Epithelial cell of alveolus of lung (primary cell): ENCODE data around the gene PIGN. TPM values are rescaled to one million over a fixed set of nuclear protein-coding genes. Genes with fewer than 3 reads are reported as not detected.

ENCODE experiments used
- total RNA-seq: library from RNA; depleted of rRNA; stranded (reverse); fragments of >200 nt; gene quantifications from 2 replicates; pipeline ENCODE4 v1.2.1, GENCODE V29; 2015

Gene PIGN
- total RNA-seq = 14.2 and 22.5 TPM in 2 replicates

GRCh38 chr18:62186774-62187542 lies at the start of gene PIGN, which contains the start of gene RELCH:
TSS of gene PIGN (minus strand) at chr18:62187056. CDS start at chr18:62161353, 25,703 bp downstream.
TSS of gene RELCH (plus strand) at chr18:62187255. CDS start at chr18:62187506, 251 bp downstream.

Other genes starting within 250 kb of the PIGN start
- 10.9 and 13.6 TPM in 2 replicates for gene RELCH, start 199 bp upstream of the PIGN start, total RNA-seq
- under 0.01 TPM in 1 of 2 replicates, not detected in the other for gene TNFRSF11A, start 138.3 kb upstream of the PIGN start, total RNA-seq